Measurements from ENCODE around the gene VPS16. TPM values are rescaled to one million over a fixed set of nuclear protein-coding genes. Genes with fewer than 3 reads are reported as not detected.

VPS16 gene
- total and polyA plus RNA-seq, 2 donors (not counting 1 experiment from before 2014, with no cell fraction given), result 63.0 to 68.2 TPM

GRCh38 chr20:2815242-2815900 lies 25.2 kb upstream of the VPS16 start:
- H3K27ac Mint-ChIP-seq, result no peak overlapping the region
- Histone ChIP-seq H2AFZ (ENCODE audit: insufficient read depth, low read depth, low read length, poor library complexity, severe bottlenecking) (no peak overlapping the region), H3K4me1 (ENCODE audit: control insufficient read depth in 2 of 2, insufficient read depth in 2 of 2, low read length in 2 of 2) (no peaks in the 10 kb centered on the region), H3K9ac (ENCODE audit: low read length) (no peak overlapping the region), H4K20me1 (ENCODE audit: control insufficient read depth, insufficient read depth, low read length, poor library complexity, severe bottlenecking) (no peaks in the 10 kb centered on the region), H3K27me3 (replicated peaks in 1 of 4; ENCODE audit: control extremely low read depth in 1 of 4, control insufficient read depth in 3 of 4, insufficient read depth in 4 of 4, low read length in 3 of 4) (peaks cover 0 to 36% (median 13%) of the 10 kb centered on the region in 4 experiments), H3K27ac (ENCODE audit: low read length in 2 of 2) (no peak overlapping the region), H3K4me3 (ENCODE audit: control extremely low read depth in 1 of 5, extremely low read depth in 1 of 5, insufficient read depth in 1 of 5, low read depth in 2 of 5, low read length in 4 of 5) (no peak overlapping the region), H3K79me2 (ENCODE audit: control insufficient read depth, insufficient read depth, low read length) (no peaks in the 10 kb centered on the region), H3K9me3 (ENCODE audit: control extremely low read depth in 1 of 3, control insufficient read depth in 2 of 3, insufficient read depth in 1 of 3, low read length in 2 of 3) (peaks cover 5 to 7% (median 6%) of the 10 kb centered on the region in 3 donors), H3K36me3 (replicated peaks in 1 of 2; ENCODE audit: control extremely low read depth in 1 of 2, control insufficient read depth in 1 of 2, extremely low read depth in 1 of 2, insufficient read depth in 2 of 2, low read length in 1 of 2) (no peaks in the 10 kb centered on the region), H3K4me2 (replicated peaks; ENCODE audit: low read depth, low read length, poor library complexity, severe bottlenecking) (no peak overlapping the region)
- no peak for DNase-seq
- H3K4me1 Mint-ChIP-seq, result peaks cover 4% of the 10 kb centered on the region
- no peak for ATAC-seq (ENCODE audit: low read depth)
- intact Hi-C loops (cut with micrococcal nuclease), result no loop called here
- WGBS (ENCODE audit: insufficient coverage), result 87% methylated on average over 8 of the region's 8 CpGs
- POLR2A ChIA-PET, result no interaction called here
- TF ChIP-seq CTCF (IDR thresholded peaks at IDR 0.05), result no peak
- no peak for TF ChIP-seq EZH2 (IDR thresholded peaks at IDR 0.05; ENCODE audit: borderline replicate concordance, insufficient read depth, low read depth, low read length, poor library complexity, severe bottlenecking)
- H3K9me3 Mint-ChIP-seq (ENCODE audit: insufficient read depth), result peaks cover 5% of the 10 kb centered on the region
- no peak overlapping the region for H3K4me3 Mint-ChIP-seq
- CTCF ChIA-PET, result no interaction called here
- peaks cover 60% of the 10 kb centered on the region for H3K27me3 Mint-ChIP-seq

GRCh38 chr20:2816030-2816582 lies 24.4 kb upstream of the VPS16 start, which contains the start of gene TMEM239:
TMEM239 (plus strand) TSS chr20:2816364; CDS start chr20:2816555, 191 bp downstream.
- Histone ChIP-seq H3K4me3 (ENCODE audit: control extremely low read depth in 1 of 5, extremely low read depth in 1 of 5, insufficient read depth in 1 of 5, low read depth in 2 of 5, low read length in 4 of 5) (no peak within 1 kb of the TSS), H3K79me2 (ENCODE audit: control insufficient read depth, insufficient read depth, low read length) (no peaks in the 10 kb centered on the region), H3K9me3 (ENCODE audit: control extremely low read depth in 1 of 3, control insufficient read depth in 2 of 3, insufficient read depth in 1 of 3, low read length in 2 of 3) (peaks cover 5 to 7% (median 6%) of the 10 kb centered on the region in 3 donors), H3K36me3 (replicated peaks in 1 of 2; ENCODE audit: control extremely low read depth in 1 of 2, control insufficient read depth in 1 of 2, extremely low read depth in 1 of 2, insufficient read depth in 2 of 2, low read length in 1 of 2) (no peaks in the 10 kb centered on the region), H3K4me1 (ENCODE audit: control insufficient read depth in 2 of 2, insufficient read depth in 2 of 2, low read length in 2 of 2) (no peaks in the 10 kb centered on the region), H4K20me1 (ENCODE audit: control insufficient read depth, insufficient read depth, low read length, poor library complexity, severe bottlenecking) (no peaks in the 10 kb centered on the region), H3K27me3 (replicated peaks in 1 of 4; ENCODE audit: control extremely low read depth in 1 of 4, control insufficient read depth in 3 of 4, insufficient read depth in 4 of 4, low read length in 3 of 4) (peaks cover 0 to 42% (median 16%) of the 10 kb centered on the region in 4 experiments), H2AFZ (ENCODE audit: insufficient read depth, low read depth, low read length, poor library complexity, severe bottlenecking) (no peak within 1 kb of the TSS), H3K9ac (ENCODE audit: low read length) (no peak within 1 kb of the TSS), H3K27ac (ENCODE audit: low read length in 2 of 2) (no peak within 1 kb of the TSS), H3K4me2 (replicated peaks; ENCODE audit: low read depth, low read length, poor library complexity, severe bottlenecking) (no peak within 1 kb of the TSS)
- CTCF ChIA-PET, result no interaction called here
- Mint-ChIP-seq H3K4me3 (no peak within 1 kb of the TSS), H3K27ac (no peak within 1 kb of the TSS), H3K27me3 (peaks cover 59% of the 10 kb centered on the region), H3K9me3 (ENCODE audit: insufficient read depth) (peaks cover 5% of the 10 kb centered on the region), H3K4me1 (peaks cover 5% of the 10 kb centered on the region)
- TF ChIP-seq EZH2 (IDR thresholded peaks at IDR 0.05; ENCODE audit: borderline replicate concordance, insufficient read depth, low read depth, low read length, poor library complexity, severe bottlenecking) (no peak), CTCF (IDR thresholded peaks at IDR 0.05) (no peak)
- POLR2A ChIA-PET, result no interaction called here
- no peak for DNase-seq
- WGBS (ENCODE audit: insufficient coverage), result 89% methylated on average over 9 of the region's 10 CpGs
- ATAC-seq (ENCODE audit: low read depth), result no peak
- intact Hi-C loops (cut with micrococcal nuclease), result no loop called here
